SK-N-MC (cell line): ENCODE measurements around the gene SMIM14.

Source experiments
- EZH2 ChIP-seq: fragments of 200-600 bp; sonication (generic); IDR thresholded peaks from one replicate; pipeline ENCODE4 v1.6.1; 2017; ENCODE audit warnings: antibody characterized with exemption
- POLR2AphosphoS5 ChIP-seq: IDR thresholded peaks from 2 replicates; pipeline ENCODE4 v1.6.1; 2012; ENCODE audit warnings: mild to moderate bottlenecking, low read depth, low read length, borderline replicate concordance

DNA sequence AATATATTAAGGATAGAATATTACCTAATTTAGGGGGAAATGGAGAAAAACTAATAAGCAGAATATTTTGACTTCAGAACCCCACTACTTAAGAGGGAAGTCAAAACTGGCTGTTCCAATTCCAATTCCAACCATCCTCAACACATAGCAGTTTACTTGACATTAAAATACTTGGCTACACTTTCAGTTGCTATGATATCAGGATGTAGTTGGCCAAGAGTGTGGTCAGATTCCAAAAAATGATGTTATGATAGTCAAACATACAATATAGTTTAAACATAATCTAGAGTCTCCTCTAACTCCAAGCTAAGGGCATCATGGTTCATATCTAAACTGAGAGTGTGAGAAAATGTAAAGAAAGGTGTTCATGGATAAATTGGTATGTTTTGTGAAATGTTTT is 16.5 kb upstream of the SMIM14 start:
- no peak for TF ChIP-seq EZH2
- no peak for TF ChIP-seq POLR2AphosphoS5
